DMS53 (cell line): ENCODE data around the gene NPAS3.

Experiments
- DNase-seq: peaks from one replicate; lab custom pipeline; 2025; lab: John Stamatoyannopoulos, UW

The NPAS3 gene

DNA sequence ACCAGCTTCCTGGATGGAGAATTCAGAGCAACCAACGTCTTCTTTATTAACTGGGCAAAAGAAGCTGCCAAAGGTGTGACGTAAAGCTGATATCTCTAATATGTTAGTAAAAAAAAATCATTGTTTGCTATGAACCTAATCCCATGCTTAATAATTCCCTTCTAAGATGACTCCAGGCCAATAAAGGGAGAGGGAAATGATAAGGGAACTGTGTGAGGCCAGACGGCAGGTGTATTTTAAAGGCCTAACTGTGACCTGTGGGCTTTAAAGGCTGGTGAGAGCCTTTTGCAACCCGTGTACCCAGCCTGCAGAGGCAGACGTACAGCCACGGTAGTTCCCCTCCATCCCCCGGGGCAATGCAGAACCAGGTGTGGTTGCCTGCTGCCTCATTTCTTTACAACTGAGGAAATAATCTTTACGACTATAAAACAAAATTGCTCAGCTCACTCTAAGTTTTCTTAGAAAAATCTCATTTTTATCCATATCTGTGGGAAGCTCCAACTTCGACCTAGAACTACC is 641.6 kb downstream of the NPAS3 start:
- DNase-seq: no peak

DNA sequence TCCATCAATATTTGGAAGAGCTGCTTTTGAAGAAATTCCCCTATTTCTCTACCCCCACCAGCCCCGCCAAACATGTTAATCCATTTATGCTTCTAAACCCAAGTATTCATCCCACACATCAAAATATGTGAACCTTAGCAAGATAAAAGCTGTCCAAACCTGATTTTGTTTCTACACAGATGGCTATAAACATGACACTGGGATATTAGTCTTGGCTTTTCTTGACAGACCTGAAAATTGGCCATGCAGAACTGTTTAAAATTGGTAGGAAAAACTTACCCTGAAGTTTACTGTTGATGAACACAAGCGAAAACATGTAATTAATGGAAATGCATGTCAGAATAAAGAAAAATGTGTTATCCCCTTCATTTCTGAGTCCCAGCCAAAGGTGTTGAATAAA is 642.2 kb downstream of the NPAS3 start:
- DNase-seq: no peak

DNA sequence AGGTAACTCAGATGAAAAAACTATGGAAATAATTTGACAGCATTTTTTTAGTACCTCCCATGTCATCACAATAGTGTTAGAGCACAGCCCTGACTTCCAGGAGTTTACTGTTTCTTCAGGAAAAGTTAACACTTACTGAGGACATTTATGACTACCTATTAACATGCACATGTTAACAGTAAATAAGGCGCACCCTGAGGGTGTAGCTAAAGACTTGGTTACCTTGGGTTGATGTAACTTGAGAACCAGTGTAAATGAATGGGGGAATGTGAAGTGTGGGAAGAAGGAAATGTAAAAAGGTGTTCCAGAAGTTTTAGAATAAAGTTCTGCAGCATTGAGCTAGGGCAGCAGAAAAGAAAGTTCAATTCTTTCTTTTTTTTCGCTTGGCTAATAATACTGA is 646.0 kb downstream of the NPAS3 start:
- DNase-seq: no peak

DNA sequence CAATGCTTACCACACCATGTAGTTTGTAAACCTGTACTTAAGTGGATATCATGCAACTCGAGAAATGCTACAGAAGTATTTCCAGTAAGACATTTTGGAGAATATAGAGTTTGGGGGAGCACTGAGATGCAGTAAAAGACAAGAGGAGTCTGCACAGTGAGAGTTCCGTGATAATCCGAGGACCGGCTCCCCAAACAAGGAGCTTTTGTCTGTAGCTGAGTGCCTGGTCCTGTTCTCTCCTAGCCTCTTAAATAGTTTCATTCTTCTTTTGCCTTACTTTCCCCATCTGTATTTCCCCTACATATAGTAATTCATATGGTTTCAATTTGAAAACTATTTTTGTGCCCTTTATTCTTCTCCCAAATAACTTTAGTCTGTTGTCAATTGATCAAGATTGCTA is 648.1 kb downstream of the NPAS3 start:
- DNase-seq: no peak

DNA sequence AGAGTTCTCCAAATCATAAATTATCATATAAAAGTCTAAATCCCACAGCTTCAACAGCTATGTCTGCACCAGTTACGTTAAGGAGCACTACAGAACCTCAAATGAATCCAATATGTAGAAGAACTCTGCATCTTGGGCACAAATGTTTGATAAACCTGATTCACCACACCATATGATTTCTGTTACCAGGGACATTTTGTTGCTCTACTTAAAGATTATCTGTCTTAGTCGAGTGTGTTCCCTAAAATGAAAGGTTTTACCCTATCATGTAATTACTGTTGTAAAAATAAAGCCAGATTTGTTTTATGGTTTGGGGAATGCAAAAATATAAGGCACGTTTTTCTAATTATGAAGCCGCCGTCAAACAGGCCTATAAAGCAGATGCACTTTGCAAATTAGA is 649.1 kb downstream of the NPAS3 start:
- DNase-seq: no peak

DNA sequence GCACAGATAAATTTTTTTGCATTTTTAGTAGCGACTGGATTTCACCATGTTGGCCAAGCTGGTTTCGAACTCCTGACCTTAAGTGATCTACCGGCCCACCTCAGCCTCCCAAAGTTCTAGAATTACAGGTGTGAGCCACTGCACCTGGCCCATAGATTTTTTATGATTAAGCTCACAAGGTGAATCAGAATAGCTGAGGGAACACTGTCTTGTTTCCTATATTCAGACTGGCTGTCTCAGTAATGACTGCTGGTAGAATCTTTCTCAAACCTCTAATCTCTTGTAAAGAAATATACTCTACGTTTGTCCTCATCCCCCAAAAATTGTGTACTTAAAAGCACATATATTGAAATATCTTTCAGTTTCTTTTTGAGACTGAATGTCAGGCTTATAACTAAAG is 650.1 kb downstream of the NPAS3 start:
- no peak for DNase-seq

DNA sequence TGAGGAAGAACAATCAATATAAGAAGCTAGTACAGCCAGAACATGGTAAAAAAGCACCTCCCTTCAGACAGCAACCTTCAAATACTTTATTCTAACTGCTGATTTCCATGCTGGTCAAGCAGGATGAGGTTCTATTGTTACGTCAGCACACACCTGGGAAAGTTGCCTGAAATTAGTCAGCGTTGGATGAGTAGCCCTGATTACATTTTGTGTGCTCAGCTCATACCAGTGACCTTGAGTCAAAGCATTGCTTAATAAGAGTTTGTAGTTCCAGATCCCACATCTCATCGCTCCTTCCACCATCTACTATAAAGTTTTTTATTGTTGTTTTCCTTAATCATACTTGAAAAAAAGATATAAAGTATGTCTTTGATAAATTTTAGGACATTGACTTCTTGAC is 650.7 kb downstream of the NPAS3 start:
- DNase-seq: peak; percentile 21

DNA sequence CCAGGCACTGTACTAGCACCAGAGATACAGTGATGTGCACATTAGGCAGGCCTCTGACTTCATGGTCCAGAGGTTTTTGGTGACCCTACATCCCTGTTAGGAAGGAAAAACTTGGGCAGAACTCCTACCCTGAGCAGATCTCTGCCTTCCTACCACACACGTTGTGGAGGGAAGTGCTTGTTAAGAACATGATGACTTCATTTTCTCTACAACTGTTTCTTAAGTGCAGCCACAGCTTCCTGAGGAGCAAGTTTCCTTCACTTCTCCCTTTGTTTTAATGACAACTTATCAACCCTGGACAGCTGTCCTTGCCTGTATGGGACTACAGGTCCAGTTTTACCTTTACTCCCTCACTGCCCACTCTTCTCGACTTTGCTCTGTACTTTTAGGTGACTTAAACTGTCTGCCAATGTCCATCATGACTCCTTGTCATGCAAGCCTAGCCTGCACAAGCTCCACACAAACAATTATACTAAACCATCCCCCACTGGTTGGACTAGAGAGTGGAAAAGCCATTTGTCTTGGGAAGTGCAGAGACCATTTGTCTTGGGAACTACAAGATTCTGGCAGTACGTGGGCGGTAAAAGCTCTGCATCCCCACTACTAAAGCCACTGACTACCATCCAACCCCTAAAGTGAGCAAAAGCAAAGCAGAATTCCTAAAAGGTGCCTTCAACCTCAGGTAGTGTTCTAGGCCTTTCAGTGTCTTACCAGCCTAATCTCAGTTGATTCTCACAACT is 652.4 kb downstream of the NPAS3 start:
- DNase-seq: no peak

DNA sequence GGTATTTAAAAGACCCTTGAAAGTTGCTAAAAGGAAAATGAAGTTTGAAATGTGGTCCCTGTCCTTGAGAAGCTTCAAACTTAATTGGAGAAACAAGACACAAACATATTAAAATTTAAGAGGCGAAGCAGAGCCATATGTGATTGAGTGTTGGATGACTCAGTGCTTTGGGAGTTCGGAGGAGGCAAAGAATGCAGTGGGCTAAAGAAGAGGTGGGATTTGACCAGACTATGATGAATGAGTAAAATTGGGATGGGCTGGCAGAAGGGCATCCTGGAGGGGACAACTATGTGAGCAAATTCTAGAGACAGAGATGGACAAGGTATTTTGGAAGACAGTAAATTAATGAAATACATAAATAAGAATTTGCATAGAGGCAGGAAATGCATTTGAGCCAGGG is 653.6 kb downstream of the NPAS3 start:
- no peak for DNase-seq

DNA sequence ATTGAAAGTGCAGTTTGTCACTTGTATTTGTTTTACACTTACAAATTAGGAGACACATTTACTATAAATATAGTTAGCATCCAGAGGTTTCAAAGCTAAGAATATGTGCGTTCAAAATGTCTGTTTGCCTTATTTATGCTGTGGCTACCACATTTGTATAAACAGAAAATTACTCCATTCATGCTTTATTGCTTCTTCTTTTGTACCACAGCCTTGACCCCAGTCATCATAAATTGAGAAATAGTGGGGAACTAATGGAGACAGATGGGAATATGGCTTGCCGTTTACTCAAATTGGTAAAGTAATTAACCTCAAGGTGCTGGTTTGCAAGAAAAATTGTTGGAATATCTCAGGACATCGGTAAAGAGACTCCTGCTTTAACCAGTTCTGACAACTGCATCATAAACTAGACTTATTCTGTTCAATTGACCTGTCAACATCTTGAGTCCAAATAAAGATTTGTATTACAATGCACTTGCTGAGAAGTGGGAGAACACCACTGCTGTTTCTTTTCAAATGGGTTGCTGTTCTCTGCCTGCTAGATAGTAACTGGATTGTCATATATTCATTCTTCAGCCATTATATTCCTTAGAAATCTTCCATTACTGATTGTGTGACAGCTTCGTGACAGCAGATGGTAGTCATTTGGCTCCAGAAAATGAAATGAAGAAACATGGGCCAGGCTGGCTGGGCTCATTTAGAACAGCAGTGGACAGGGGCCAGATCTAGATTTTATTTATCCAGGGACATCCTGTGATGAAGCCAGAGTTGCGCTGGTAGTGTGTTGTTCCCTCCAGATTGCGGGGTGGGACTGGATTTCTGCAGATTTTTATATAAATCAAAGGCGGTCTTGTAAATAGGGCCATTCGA is 657.8 kb downstream of the NPAS3 start:
- no peak for DNase-seq

DNA sequence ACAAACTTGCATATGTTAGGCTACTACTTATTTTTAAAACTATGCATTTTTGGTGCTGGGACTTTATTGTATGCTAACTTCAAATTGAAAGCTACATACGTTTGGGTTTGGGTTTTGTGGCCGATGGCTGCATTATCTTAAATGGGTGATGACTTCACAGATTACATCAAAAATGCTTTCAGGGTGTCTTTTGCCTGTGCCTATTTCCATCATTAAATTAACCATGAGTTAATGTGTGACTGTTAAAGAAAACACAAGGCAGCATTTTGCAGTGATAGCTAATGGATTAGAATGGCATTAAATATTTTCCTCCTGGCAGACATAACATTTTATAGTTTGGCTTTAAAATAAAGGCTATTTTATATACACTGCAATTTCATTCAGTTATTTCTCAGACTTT is 659.9 kb downstream of the NPAS3 start:
- no peak for DNase-seq

DNA sequence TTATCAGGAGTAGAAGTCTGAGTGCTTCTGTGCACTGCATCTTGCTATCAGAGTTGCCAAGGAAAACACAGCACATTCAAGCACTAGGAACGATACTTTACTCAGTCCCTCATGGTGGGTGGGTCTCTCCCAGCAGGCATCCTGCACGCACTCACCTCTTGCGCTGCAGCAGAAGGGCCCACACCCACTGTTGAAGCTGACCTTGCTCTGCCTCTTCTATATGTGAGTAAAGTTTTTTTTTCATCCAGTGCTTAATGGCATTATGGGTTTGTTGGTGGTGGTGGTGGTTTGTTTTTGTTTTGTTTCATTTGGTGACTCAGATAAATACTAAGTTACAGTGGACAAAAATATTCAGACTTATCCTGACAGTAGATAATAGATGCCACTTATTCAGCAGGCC is 663.7 kb downstream of the NPAS3 start:
- no peak for DNase-seq

DNA sequence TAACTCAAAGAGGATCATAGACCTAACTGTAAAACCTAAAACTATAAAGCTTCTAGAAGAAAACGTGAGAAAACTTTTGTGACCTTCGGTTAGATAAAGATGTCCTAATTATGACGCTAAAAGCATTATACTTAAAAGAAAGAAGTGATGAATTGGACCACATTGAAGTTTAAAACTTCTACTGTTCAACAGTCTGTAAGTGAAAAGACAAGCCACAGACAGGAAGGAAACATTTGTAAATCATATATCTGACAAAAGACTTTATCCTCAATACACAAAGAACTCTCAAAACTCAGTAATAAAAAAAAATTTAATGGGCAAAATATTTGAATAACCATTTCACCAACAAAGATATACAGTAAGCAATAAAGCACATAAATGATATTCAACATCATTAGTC is 667.9 kb downstream of the NPAS3 start:
- DNase-seq: no peak

DNA sequence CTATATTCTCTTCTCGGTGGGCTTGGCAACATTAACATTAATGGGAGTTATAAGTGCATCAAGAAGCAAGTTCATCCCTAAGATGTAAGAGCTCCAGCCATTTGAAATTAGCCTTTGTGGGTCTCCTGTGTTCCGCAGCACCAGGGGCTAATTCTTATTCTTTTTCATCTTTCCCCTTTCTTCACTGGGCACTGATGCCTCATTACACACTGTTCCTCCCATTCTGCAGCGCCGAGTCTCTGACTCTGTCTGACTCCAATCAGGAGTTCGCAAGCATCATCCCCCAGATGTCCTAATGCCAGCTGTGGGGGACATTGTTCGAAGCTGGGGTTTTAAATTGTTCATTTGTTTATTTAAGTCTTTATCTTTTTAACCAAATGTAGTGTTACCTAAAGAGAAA is 670.9 kb downstream of the NPAS3 start:
- no peak for DNase-seq

DNA sequence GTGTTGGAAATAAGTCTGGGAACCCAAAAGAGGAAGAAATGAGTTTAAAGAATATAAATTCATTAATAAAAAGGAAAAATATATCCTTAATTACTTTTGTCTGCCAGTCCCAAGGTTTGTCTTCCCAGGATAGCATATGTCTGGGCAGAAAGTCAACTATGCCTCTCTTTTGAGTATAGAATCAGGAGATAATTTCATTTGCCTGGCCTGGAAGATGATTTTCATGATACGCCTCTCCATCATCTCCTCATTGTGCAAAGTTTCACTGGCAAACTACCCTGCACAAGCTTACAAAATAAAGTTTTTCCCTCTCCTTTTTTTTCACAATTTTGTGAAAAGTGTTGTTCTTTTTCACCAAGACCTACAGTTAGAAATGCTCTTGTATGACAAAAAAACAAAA is 671.4 kb downstream of the NPAS3 start:
- no peak for DNase-seq

DNA sequence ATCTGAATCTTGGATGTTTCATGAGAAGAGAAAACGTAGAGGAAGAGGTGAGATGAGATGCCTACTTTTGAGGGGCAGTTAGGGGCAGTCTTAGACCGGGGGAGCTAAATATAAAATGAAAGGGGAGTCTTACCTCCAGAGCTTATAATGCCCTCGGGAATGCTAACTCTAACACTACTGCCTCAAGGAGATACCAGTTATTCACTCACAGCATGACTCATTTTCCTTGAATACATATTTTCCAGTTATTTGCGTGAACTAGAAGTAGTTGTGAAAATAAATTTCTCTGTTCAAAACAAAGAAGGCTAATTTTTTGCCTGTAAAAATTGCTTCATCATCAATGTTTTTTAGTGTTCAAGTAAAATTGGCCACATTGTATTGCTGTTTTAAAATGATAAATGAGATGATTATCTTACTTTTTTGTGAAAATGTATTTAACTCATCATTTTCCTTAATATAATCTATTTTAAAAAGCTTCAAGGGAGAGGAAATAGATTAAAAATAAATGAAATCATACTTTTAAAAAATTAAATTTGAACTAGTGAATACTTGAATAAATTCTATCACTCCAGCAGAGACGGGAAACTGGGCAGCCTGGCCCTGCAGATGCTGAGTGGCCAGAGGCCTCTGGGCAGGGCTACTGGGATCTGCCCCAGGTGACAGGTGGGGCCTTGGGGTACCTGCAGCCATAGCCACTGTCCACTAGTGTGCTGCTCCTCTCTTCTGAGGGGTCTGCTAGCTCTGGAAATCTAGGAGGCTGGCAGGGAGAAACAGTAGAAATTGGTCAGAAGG is 672.9 kb downstream of the NPAS3 start:
- no peak for DNase-seq

DNA sequence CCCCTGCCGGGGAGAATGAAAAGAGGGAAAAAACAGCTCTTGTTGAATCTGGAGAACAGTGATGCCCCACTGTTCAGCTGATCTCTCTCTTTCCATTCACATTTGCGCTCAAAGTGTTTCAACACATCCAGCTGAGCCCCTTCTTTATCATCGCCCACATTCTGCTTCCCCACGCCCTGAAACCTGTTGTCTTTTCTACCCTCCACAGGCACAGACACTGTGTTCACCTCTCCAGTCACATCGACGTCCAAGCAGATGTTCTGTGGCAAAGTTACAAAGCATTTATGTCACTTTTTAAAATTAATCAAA is 673.5 kb downstream of the NPAS3 start:
- no peak for DNase-seq

DNA sequence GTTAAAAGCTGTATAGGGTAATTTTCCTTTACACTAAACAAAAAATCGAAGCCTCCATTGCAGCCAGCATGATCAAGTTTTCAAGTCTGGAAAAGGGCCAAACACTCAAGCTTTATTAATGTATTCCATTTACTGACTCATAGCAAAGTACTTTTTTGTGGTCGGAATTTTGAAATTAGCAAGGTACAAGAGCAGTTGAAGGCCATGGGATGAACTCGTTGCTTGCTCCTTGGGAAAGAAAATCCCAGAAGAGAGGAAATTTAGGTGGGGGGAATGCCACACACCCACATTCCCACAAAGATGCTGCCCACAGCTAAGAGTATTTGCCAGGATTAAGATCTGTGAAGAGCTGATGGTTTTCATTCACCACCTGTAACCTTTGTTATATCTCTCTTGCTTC is 678.5 kb downstream of the NPAS3 start:
- DNase-seq: peak; percentile 16

DNA sequence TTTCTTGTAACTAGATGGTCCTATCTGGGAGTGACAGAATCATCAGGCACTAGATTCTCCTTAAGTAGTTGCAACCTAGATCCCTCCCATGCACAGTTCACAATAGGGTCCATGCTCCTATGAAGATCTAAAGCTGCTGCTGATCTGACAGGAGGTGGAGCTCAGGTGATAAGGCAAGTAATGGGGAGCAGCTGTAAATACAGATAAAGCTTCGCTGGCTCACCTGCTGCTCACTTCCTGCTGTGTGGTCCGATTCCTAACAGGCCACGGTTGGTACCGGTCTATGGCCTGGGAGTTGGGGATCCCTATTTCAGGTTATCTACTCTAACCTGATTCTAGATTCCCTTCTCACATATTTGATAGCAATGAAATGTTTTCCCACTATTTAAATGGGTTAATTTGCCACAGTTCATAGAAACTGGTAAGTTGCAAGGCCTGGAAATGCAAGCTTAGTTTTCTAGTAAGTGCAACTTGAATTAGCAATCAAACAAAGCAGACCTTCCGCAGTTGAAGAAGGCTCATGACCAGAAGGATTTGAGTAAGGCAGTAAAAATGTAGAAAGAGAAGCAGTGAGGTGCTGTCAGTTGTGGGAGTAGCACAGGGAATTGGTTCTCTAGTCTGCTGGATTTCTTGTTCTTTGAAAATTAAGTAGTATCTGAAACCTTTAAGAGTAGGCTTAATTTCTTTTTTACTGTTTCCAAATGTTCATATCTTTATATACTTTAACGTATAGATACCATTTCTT is 679.9 kb downstream of the NPAS3 start:
- no peak for DNase-seq

DNA sequence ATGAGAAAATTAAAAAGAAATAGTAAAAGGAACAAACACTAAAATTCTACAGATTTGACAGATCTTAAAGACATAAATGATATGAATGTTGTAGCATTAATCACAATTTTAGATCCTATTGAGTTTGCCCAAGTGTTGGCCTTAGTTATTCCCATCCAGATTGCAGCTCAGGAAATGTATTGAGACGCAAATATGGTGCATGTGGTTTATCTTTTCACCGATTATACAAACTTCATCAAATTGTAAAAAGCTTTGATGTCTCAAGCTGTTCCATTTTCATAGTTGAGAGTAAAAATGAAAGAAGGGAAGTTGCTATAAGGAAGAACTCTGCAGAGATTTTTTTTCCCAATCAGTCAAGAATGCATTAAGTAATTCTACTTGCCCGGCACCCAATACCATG is 683.8 kb downstream of the NPAS3 start:
- DNase-seq: no peak

DNA sequence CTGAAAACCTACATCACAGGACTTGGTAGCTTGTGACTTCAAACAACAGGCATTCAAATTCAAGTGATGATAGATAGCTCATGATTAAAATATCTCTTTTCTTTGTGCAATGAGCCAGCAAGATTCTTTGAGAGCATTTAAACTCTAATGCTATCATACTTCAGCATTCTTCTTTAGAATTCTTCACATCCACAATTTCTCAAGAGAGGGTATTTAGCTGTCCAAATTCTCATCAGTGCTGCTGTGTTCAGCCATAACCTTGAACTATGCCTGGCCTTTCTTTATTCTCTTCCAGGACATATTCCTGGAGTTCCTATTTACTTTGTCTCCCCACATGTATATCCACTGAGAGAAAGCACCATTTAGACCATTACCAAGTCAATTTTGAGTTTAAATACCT is 691.1 kb downstream of the NPAS3 start:
- DNase-seq: no peak

DNA sequence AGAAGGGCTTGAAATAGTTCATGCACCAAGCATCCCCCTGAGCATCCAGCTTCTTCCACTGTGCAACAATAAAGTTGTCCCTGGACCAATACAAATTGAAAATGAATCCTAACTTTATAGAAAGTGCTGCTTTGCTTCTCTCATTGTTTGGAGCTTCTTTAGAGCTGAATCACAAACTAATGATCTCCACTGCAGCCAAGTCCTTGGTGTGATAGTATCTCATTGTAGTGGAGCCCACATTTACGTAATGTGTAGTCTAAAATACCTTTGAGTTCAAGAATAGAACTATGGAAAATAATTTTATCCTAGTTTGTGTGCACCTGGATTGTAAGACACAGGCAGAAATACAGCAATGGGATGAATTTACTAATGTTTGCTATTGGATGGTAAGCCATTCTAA is 692.3 kb downstream of the NPAS3 start:
- DNase-seq: no peak
